Head of caudate nucleus (tissue), 42 donors: Measurements from ENCODE around the gene C18orf54.
"Not testable (repeated sequence)": the region's sequence is repeated elsewhere in the genome, so short reads cannot be mapped to it uniquely, and the experiment has no call there.

Experiments
- DNase-seq, 42 donors: peaks; one replicate each; pipeline versions ENCODE4 v3.0.0 to v3.0.0-alpha.2; 2020 to 2021; ENCODE audit warnings: mixed read lengths in 7 of 42
- intact Hi-C: fragments of 100-400 bp; cut with DNase I; formaldehyde crosslinking; loops from one replicate; pipeline ENCODE4 v1.15.0; 2022

Gene C18orf54

DNA sequence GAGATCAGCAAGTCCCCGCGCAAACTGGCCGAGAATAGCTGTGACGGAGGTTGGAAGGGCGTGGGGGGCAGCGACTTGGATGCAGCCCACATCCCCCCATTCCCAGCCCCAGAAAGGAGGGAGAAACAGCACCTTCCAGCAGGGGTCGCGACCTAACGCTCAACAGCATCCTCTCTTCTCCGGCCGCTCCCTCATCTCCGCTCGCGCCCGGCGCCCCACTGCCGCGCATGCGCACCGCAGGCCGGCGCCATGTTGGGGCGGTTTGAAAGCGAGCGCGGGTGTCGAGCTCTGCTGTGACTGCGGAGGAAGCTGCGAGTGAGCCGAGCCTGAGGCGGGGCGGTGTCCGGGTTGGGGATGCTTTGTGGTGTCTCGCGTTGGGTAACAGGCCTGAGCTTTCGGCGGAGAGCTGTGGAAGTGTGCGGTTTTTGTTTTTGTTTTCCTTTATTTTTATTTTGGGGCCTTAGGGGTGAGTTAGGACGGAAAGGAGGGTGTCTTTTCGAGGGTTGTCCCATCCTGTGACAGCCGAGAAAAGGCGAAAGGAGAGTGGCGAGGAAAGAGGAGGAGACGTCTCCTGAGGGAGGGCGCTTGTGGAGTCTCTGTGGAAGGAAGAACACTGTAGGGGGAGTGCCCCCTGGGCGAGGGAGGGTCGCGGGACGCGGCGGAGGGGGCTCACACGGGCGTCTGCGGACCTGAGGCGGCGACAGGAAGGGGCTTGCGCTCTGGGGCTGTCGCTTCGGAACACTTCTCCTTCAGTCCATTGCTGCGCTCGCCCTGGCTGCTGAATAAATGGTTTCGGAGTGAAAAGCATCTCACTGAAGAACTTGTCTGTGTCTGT is at the start of gene C18orf54, which contains the start of gene STARD6:
Gene C18orf54, plus strand, starts transcription at position 247 of the 835 bp plus-strand sequence. CDS start 2,667 bp downstream, outside the sequence.
Gene STARD6, minus strand, starts transcription at position 199 of the 835 bp plus-strand sequence. CDS start 3,285 bp downstream, outside the sequence.
- DNase-seq: peak; percentile 74 to 95 (median 89)
- intact Hi-C loops: loop anchor here (10.0 kb wide), 1 partner anchor 133 kb away; the partner anchor contains the start of gene MBD2

DNA sequence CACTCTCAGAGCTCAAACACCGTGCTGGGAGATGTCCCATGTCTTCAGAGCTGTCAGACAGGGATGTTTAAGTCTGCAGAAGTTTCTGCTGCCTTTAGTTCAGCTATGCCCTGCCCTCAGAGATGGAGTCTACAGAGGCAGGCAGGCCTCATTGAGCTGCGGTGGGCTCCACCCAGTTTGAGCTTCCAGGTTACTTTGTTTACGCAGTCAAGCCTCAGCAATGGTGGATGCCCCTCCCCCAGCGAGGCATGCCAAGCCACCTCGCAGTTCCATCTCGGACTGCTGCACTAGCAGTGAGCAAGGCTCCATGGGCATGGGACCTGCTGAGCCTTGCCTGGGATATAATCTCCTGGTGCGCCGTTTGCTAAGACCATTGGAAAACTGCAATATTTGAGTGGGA is 48.1 kb upstream of the C18orf54 start:
- intact Hi-C loops, DNase-seq: not testable (repeated sequence)

DNA sequence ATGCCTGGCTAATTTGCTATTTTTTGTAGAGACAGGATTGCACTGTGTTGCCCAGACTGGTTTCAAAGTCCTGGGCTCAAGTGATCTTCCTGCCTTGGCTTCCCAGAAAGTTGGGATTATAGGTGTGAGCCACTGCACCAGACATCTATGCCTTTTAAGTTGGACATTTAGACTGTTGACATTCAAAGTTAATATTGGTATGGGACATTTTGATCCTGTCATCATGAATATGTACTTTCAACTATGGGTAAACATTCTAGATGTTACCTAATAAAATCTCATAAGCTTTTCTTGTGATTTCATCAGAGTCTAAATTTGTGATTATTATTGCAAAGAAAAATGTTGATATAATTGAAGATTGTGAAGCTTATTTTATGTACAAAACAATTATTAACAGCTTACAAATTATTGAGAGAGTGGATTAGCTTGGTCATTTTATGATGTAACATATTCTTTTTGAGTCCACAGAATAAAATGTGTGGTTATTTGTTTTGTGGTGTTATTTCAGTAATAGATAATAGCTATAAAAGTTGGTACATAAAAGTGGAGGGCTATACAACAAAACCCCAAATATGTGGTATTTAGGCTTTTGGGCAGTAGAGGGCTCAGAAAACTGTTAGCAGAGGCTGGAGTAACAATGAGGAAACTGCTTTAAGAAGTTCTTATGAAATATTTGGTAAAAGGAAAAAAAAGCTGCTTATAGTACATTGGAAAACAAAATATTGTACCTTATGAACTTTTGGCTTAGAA is 41.5 kb upstream of the C18orf54 start:
- no peak for DNase-seq
- intact Hi-C loops: no loop called here

DNA sequence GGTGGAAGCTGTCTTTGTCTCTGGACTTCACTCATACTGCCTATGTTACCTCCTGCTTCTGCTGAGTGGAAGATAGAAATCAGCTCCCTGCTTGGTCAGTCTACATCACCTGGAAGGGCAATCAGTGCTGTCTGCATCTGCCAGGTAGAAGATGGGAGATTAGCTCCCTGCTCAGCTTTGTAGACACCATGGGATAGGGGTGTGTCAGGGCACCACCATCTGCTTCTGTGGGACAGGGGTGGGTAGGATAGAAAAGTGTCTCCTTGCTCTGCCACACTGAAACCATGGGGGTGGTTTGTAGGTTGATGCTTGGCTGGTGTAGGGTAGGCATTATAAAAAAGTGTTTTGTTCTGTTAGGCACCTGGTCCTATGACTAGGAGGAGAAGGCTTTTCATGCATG is 34.1 kb upstream of the C18orf54 start:
- intact Hi-C loops: no loop called here
- no peak for DNase-seq

DNA sequence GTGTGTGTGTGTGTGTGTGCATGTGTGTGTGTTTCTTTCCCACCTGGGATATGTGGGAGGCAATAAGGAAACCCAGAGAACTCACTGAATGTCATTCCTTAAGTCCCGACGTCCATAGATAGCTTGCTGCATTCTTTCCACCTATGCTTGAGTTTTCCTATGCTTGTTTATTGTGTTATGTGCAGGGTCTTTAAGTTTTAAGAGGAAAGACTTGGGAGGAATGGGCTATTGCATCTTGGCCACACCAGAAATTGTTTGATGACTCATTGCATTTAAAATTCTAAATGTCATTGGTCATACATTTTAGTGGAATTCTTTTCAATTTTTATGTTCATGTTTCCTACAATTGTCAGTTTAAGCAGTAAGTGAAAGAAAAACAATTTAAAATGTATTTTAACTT is 33.7 kb upstream of the C18orf54 start:
- DNase-seq: no peak
- intact Hi-C loops: no loop called here

DNA sequence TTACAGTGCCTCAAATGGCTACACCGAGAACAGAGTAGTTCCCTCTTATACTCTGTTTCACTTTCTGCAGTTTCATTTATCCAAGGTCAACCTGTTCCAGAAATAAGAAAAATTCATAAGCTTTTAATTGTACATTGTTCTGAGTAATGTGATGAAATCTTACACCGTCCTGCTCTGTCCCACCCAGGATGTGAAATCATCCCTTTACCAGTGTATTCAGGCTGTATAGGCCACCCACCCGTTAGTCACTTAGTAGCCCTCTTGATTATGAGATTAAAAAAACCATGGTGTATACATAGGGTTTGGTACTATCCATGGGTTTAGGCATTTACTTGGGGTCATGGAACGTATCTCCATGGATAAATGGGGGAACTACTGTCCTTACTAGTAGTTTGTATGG is 29.9 kb upstream of the C18orf54 start:
- intact Hi-C loops: no loop called here
- DNase-seq: no peak

DNA sequence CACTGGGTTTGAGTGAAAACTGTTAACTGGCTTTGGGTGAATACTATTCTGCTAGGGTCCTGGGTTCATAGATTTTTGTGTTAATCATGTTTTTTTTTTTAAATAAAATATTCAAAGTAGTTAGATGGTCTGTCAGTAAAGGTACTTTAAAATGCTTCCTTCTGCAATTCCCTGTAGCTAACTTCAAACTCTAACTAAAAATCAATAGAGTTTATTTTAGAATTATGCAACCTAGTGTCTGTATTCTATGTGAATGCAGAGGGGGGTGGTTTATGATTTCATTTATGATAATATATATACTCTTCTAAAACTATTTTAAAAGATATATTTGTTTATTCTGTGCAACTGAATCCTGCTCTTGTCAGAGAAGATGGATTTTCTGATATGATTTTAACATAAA is 27.9 kb upstream of the C18orf54 start:
- no peak for DNase-seq
- intact Hi-C loops: no loop called here

DNA sequence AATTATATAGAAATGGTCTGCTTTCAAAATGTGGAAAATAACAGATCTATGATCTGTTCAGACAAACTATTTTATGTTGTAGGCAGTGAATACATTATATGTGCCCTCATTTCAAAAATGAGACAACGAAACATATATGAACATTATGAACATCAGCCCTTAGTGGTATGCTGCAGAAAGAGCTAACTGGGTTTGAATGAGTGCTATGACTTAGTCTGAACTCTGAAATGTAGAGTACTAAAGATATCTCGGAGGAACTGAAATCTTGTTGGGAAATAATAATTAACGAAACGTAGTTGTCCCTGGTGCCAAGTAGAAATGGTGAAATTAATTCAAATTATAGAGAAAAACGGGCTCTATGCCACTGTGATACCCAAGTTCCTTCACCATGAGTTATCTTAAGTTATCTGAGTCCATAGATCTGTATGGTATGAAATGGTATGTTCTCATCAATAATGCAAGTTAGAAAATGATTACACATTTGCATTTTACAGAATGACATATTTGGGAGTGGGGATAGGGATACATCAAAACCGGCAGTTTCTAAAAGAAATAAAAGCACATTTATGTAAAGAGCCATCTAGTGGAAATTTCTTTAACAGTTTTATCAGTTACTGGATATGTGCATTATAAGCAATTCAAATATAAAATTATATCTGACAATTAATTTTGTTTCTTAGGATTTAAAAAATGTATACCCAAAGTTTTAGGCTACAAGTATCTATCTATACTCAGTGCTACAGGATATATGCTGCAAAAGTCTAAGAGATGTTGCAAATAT is 26.7 kb upstream of the C18orf54 start:
- no peak for DNase-seq
- intact Hi-C loops: no loop called here

DNA sequence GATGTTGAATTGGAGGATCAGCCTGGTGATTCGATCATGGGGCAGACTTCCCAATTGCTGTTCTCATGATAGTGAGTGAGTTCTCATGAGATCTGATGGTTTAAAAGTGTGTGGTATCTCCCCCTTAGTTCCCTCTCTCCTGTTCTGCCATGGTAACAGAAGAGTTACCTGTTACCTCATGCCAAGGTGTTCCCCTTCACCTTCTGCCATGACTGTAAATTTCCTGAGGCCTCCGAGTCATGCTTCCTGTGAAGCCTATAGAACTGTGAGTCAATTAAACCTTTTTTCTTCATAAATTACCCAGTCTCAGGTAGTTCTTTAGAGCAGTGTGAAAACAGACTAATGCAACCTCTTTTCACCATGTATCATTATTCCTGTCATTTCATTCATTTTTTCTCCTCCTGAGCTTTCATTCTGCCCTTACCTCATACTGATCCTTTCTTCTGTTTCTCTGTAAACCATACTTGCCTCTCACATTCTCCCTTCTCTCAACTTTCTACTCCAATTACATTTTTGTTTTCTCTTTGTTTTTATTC is 22.0 kb upstream of the C18orf54 start:
- intact Hi-C loops: no loop called here

DNA sequence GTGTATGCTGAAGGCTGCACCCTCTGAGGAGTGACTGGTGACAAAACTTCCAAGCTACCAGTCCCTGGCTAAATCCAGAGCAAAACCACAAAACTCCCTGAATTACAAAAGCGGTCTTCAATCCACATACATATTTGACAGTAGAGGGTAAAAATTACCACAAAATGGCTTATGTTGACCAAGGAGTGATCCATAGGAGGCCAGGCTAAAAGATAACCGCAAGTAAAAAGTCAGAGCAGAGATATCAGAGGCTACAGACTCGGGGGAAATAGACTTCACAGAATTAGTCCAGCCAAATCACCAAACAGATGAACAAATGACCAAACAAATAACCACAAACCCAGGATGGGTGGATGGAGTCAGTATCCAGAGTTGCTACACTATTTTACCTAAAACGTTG is 19.5 kb upstream of the C18orf54 start:
- intact Hi-C loops: no loop called here
- DNase-seq: no peak

More for the DNA sequence above, 22.0 kb upstream of the C18orf54 start:
- DNase-seq: no peak

DNA sequence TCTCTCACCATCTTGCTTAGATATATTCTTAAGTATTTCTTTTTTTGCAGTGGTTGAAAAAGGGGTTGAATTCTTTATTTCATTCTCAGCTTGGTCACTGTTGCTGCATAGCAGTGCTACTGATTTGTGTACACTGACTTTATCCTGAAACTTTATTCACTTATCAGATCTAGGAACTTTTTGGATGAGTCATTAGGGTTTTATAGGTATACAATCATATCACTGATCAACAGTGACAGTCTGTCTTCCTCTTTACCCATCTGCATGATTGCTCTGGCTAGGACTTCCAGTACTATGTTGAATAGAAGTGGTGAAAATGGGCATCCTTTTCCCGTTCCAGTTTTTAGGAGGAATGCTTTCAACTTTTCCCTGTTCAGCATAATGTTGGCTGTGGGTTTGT is 6.5 kb upstream of the C18orf54 start:
- DNase-seq: no peak
- intact Hi-C loops: loop anchor here (10.0 kb wide), 1 partner anchor 126 kb away; the partner anchor contains the start of gene MBD2

DNA sequence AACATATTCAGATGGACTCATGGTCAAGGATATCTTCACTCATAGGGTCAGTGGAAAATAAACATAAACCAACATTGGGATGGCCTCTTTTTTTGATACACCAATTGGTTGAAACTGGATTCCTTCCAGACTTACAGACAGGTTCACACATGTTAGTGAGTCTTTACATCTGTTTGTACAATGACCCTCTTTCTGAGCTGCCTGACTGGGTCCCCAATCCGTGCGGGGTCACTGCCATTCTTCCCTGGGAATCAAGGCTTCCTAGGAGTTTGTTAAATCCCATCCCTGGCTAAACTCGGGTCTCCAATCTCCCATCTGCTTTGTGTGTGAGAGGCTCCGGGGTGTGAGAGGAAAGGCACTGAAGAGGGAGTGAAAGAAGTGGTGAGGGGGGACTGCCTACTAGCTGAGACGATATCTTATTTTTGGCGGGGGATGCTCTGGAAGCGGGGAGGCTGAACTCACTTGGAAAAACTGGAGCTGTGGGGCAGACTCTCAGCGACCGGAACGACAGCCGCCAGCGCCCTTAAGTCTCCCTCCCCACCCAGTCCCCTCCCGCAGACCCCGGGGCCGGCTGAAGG is 535 bp upstream of the C18orf54 start:
- intact Hi-C loops: loop anchor here (10.0 kb wide), 1 partner anchor 132 kb away; the partner anchor contains the start of gene MBD2
- DNase-seq: peak in 9 of 42 donors; percentile 5 to 45 (median 22)

DNA sequence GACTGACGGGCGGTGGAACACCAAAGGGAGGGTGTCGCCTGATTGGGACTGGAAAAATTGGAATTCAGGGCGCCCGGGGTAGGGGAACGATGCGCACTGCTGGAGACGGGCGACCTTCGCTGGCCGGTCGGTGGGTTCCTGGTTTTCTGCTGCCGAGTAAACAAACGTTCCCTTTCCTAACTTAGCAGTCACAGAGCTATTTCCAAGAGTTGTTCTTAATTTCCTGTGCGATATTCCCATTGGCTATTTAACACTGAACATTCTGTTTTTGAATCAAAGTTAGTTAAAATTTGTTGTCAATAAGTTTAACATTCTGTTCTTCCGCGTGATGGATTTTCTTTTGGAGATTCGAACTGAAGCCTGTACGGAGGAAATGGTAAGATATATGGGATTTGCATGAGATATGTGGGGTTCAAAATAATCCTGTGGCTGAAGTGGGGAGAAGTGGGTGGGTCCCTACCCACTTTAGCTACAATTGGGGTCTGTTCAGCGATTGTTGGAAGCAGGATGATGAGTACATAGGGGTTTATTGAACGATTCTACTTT is 862 bp downstream of the C18orf54 start:
- intact Hi-C loops: loop anchor here (10.0 kb wide), 1 partner anchor 134 kb away; the partner anchor contains the start of gene MBD2
- DNase-seq: peak in 9 of 42 donors; percentile 8 to 62 (median 44)

DNA sequence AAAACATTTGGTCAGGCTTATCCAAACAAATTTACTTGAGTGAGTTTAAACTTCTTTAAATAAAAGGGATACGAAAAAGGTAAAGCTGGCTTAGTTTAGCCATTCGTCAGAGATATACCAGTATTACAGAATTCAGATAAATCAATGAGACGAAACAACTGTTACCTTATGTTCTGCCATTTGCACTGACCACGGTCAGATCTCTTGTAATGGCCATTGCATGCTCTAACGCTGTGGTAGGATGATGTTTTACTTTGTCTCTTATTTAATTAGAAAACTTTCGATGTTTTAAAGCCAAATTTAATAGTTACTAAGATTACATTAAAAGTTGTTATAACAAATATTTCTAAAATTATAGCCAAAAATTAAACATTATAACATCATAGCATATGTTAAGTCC is 1.5 kb downstream of the C18orf54 start:
- DNase-seq: no peak
- intact Hi-C loops: loop anchor here (10.0 kb wide), 1 partner anchor 134 kb away; the partner anchor contains the start of gene MBD2

DNA sequence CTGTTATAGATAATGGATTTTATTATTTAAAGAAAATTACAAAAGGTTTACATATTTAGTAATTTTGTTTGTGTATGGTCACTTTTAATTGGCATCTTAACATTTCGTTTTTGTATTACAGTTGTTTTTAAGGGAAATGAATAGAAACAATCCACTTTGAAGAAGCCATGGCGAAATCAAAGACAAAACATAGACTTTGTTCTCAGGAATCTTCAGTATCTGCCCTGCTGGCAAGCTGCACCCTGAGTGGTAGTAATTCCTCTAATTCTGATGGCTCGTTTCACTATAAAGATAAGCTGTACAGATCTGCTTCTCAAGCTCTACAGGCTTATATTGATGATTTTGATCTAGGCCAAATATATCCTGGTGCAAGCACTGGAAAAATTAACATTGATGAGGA is 2.7 kb downstream of the C18orf54 start:
- DNase-seq: no peak
- intact Hi-C loops: no loop called here

DNA sequence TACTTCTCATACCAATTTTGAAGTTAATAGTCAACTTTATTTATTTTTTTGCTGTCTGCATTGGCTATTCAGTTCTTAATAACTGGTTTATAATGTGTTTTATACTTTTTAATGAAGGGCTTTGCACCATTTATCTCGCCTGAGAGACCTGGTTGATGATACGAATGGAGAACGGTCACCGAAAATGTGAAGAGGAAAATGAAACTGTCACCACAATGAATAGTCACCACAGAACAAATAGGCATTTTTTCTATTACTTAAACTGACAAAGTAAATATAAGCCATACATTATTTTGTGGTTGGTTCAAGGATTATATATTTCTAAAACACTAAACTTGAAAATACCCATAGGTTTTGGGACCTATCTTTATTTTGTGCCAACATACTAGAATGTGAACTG is 20.4 kb downstream of the C18orf54 start:
- intact Hi-C loops: no loop called here

DNA sequence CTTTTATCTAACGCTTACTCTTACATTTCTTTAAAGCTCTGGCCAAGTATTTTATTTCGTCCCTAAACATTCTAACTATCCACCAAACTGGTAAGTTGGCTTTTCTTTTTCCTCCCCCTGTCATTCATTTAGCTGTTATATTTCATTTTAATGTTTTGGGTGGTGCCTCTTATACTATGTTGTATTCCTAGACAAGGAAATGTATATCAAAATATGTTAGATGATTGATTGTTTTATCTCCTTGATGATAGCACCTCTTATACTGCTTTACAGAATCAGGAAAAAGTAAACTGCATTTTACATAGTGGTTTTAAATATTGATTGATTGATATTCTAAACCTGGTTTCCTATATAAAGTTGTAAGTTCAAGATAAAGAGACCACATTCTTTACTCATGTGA is 23.9 kb downstream of the C18orf54 start:
- DNase-seq: no peak
- intact Hi-C loops: no loop called here

More for the DNA sequence above, 20.4 kb downstream of the C18orf54 start:
- no peak for DNase-seq

DNA sequence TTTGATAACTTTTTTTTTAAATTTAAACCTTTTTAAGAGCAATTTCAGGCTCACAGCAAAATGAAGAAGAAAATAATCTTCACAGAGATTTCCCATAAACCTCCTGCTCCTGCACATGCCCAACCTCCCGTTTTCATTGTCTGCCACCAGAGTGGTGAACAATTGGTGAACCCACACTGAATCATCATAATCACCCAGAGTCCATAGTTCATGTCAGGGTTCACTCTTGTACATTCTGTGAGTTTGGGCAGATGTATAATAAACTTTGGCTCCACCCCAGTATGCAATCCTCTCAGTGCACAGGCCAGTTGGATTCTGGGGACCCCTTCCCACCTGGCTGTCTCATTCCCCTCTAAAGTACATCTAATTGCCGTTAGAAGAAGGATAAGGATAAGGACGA is 24.4 kb downstream of the C18orf54 start:
- intact Hi-C loops: no loop called here
- DNase-seq: no peak
